GM13977 (cell line): Measurements from ENCODE around the gene FOLR1.
"Not testable (repeated sequence)": the region's sequence is repeated elsewhere in the genome, so short reads cannot be mapped to it uniquely, and the experiment has no call there.

Experiments used
- DNase-seq: peaks from one replicate; pipeline ENCODE4 v3.0.0; 2012; ENCODE audit warnings: low spot score
- in situ Hi-C: fragments of 300-500 bp; cut with MboI; formaldehyde crosslinking; loops from one replicate; pipeline ENCODE4 v1.12.0; 2022; ENCODE audit warnings: low sequenced_read_pairs, low pct_unique_long_range_greater_than_20kb, mixed read lengths, inconsistent platforms; ENCODE audit not compliant: unreplicated experiment
- TF ChIP-seq, protein P1 (sequence below): IDR thresholded peaks from 2 replicates; pipeline ENCODE4 v1.5.1; 2012; ENCODE audit warnings: mild to moderate bottlenecking, control low read depth; ENCODE audit not compliant: insufficient read depth; ENCODE audit errors: extremely low read depth, missing control alignments

Gene FOLR1

DNA sequence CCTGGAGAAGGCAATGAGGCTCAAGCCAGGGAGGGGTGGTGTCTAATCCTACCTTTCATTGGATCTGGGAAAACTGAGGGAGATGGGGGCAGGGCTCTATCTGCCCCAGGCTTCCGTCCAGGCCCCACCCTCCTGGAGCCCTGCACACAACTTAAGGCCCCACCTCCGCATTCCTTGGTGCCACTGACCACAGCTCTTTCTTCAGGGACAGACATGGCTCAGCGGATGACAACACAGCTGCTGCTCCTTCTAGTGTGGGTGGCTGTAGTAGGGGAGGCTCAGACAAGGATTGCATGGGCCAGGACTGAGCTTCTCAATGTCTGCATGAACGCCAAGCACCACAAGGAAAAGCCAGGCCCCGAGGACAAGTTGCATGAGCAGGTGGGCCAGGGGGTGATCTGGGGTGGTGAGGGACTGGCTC, at the start of gene FOLR1:
Gene FOLR1 (plus strand): TSS at position 180 of the 421 bp plus-strand sequence. CDS start 34 bp downstream, at position 214.
- in situ Hi-C loops, result no loop called here
- no peak for DNase-seq
- TF ChIP-seq, protein P1, sequence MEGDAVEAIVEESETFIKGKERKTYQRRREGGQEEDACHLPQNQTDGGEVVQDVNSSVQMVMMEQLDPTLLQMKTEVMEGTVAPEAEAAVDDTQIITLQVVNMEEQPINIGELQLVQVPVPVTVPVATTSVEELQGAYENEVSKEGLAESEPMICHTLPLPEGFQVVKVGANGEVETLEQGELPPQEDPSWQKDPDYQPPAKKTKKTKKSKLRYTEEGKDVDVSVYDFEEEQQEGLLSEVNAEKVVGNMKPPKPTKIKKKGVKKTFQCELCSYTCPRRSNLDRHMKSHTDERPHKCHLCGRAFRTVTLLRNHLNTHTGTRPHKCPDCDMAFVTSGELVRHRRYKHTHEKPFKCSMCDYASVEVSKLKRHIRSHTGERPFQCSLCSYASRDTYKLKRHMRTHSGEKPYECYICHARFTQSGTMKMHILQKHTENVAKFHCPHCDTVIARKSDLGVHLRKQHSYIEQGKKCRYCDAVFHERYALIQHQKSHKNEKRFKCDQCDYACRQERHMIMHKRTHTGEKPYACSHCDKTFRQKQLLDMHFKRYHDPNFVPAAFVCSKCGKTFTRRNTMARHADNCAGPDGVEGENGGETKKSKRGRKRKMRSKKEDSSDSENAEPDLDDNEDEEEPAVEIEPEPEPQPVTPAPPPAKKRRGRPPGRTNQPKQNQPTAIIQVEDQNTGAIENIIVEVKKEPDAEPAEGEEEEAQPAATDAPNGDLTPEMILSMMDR, result no peak

- DNase-seq, result not testable (repeated sequence)
Observed at GRCh38 chr11:72142543-72142942, 49.4 kb upstream of the FOLR1 start.

DNA sequence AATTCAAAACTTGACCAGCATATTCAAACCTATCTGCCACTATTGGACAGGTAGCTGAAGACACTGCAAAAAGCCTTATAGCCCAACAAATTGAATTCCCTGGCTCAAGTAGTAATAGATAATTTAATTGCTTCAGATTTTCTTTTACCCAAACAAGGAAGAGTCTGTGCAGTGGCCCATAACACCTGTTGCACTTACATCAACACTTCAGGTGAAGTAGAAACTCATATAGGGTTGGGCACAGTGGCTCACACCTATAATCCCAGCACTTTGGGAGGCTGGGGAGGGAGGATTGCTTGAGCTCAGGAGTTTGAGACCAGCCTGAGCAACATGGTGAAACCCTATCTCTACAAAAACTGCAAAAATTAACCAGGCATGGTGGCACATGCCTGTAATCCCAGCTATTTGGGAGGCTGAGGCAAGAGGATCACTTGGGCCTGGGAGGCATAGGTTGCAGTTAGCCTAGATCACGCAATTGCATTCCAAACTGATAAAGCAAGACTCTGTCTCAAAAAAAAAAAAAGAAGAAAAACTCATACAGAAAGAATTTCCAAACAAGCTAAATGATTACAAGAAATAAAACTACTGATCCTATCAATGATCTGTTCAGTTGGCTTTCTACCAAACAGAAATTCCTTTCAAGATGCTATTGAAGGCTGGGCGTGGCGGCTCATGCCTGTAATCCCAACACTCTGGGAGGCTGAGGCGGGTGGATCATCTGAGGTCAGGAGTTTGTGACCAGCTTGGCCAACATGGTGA, 47.0 kb upstream of the FOLR1 start:
- no peak for DNase-seq
- in situ Hi-C loops, result no loop called here
- TF ChIP-seq, protein P1, result no peak

More at GRCh38 chr11:72142543-72142942, 49.4 kb upstream of the FOLR1 start:
- in situ Hi-C loops, result not testable (repeated sequence)

DNA sequence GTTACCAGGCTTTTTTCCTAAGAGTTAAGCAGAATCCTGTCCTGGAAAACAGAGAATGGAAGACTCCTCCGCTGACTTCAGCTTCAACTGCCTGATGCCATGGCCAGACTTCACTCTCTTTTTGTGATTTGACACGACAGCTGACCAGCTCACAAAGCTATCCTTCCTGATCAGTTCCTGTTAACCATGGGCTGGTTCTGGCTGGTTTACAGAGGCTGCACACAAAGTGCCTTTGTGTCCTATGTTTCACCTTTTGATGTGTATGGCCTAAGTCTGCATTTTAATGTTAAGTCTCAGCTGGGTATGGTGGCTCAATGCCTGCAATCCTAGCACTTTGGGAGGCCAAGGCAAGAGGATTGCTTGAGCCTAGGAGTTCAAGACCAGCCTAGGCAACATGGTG, 45.3 kb upstream of the FOLR1 start:
- in situ Hi-C loops, result no loop called here
- TF ChIP-seq, protein P1, result no peak
- no peak for DNase-seq

GRCh38 chr11:72150882-72151281, 41.1 kb upstream of the FOLR1 start:
- DNase-seq, result no peak
- in situ Hi-C loops, result no loop called here
- TF ChIP-seq, protein P1, result no peak

- in situ Hi-C loops, DNase-seq: not testable (repeated sequence)
Observed at GRCh38 chr11:72153874-72154273, 38.1 kb upstream of the FOLR1 start.

DNA sequence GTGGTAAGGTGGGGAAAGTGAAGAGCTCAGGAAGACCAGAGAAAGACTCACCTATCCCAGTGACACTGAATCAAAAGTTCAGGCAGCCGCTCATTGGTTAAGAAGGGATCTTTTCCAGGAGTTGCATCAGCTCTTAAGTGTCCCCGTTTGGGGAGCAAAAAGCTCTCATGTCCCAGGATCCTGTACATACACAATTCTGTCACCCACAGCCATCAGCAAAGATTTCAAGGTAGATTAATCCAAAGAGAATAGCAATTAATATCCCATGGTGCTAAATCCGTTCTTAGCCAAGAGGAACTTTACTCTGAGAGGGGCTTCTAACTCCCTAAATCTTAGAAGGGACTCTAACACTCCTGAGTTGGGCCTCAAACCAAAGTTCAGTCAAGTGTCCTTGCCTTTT, 37.1 kb upstream of the FOLR1 start:
- in situ Hi-C loops, result no loop called here
- TF ChIP-seq, protein P1, result no peak
- no peak for DNase-seq
